NCI-H446 (cell line): Measurements from ENCODE around the gene TCL1B.
"Not testable (repeated sequence)": the region's sequence is repeated elsewhere in the genome, so short reads cannot be mapped to it uniquely, and the experiment has no call there.

Experiments used
- DNase-seq, 2 experiments: peaks; one replicate each; lab custom pipeline; 2025; lab: John Stamatoyannopoulos, UW

The TCL1B gene

GRCh38 chr14:95703341-95703740 lies 17.1 kb downstream of the TCL1B start:
- DNase-seq = no peak

- no peak for DNase-seq
These were observed 17.6 kb downstream of the TCL1B start for GRCh38 chr14:95703805-95704204.

- DNase-seq = no peak
These were observed 19.3 kb downstream of the TCL1B start for GRCh38 chr14:95705518-95705917.

- DNase-seq = no peak
These were observed 21.1 kb downstream of the TCL1B start for GRCh38 chr14:95707327-95707726.

GRCh38 chr14:95710106-95710505 lies 23.9 kb downstream of the TCL1B start:
- DNase-seq = no peak

- no peak for DNase-seq
These were observed 25.4 kb downstream of the TCL1B start for GRCh38 chr14:95711476-95712176.

- DNase-seq = no peak
These were observed 26.2 kb downstream of the TCL1B start for GRCh38 chr14:95712398-95712797.

- no peak for DNase-seq
These were observed 27.6 kb downstream of the TCL1B start, which contains the start of gene TCL1A for GRCh38 chr14:95713596-95714371. Gene TCL1A, minus strand, starts transcription at chr14:95714125. Its CDS starts 59 bp downstream, at chr14:95714066.

- DNase-seq = no peak
These were observed 36.4 kb downstream of the TCL1B start for GRCh38 chr14:95722525-95723190.

GRCh38 chr14:95725685-95726336 lies 39.6 kb downstream of the TCL1B start:
- DNase-seq = no peak

GRCh38 chr14:95727056-95727700 lies 41.0 kb downstream of the TCL1B start:
- DNase-seq = no peak

- DNase-seq = not testable (repeated sequence)
These were observed 43.3 kb downstream of the TCL1B start for GRCh38 chr14:95729402-95730028.

GRCh38 chr14:95730126-95730525 lies 43.9 kb downstream of the TCL1B start:
- DNase-seq = no peak

GRCh38 chr14:95733212-95733611 lies 47.0 kb downstream of the TCL1B start:
- no peak for DNase-seq

- no peak for DNase-seq
These were observed 53.1 kb downstream of the TCL1B start for GRCh38 chr14:95739356-95739755.

GRCh38 chr14:95741038-95741490 lies 54.8 kb downstream of the TCL1B start:
- DNase-seq = no peak

- DNase-seq = no peak
These were observed 55.6 kb downstream of the TCL1B start for GRCh38 chr14:95741781-95742180.
